ENCODE data around the gene ZCCHC2. TPM values are rescaled to one million over a fixed set of nuclear protein-coding genes. Genes with fewer than 3 reads are reported as not detected.

ZCCHC2 gene
- total RNA-seq, 1 donor from 2014 or later, result 18.0 TPM

- ATAC-seq, result no peak
- DNase-seq, result no peak
- intact Hi-C loops (cut with micrococcal nuclease), result no loop called here
Observed at GRCh38 chr18:62618735-62619134, 95.9 kb downstream of the ZCCHC2 start.

DNA sequence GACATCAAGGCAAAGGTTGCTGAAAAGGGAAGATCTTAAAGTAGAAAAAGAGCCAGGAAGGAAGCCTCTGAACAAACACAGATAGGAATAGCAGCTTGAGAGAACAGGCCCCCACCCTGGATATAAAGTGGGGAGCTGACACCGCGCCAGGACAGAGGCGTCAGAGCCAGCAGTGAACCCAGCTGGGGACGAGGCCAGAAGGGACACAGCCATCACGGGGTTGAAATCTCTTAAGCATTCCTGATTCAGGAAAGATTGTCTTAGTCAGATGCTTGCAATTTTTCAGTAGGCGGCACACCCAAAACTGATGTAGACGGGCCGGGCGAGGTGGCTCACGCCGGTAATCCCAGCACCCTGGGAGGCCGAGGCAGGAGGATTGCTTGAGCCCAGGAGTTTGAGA is 98.7 kb downstream of the ZCCHC2 start:
- peak; percentile 84 for ATAC-seq
- peak; percentile 66 for DNase-seq
- intact Hi-C loops (cut with micrococcal nuclease), result no loop called here

GRCh38 chr18:62625019-62625418 is 102.2 kb downstream of the ZCCHC2 start:
- ATAC-seq (peak; percentile 83), DNase-seq (peak; percentile 41)
- intact Hi-C loops (cut with micrococcal nuclease), result no loop called here

Other genes starting within 250 kb of the ZCCHC2 start
- gene TNFRSF11A, start 197.7 kb upstream of the ZCCHC2 start, total RNA-seq, result 1.2 TPM
- gene PHLPP1, start 192.5 kb downstream of the ZCCHC2 start, total RNA-seq, result 5.9 TPM

All from left ventricle myocardium superior (tissue), 1 donor.